Stromal cell of bone marrow (primary cell): Measurements from ENCODE around the gene TTC23L.

Source experiments
- DNase-seq: peaks from one replicate; pipeline ENCODE4 v3.0.0-alpha.2; 2012; ENCODE audit warnings: low read depth

The TTC23L gene

GRCh38 chr5:34833976-34834793 lies 4.8 kb upstream of the TTC23L start:
- DNase-seq: no peak

- DNase-seq: no peak
Observed at GRCh38 chr5:34834794-34835089, 4.2 kb upstream of the TTC23L start.

GRCh38 chr5:34835664-34836063 lies 3.3 kb upstream of the TTC23L start:
- no peak for DNase-seq

GRCh38 chr5:34841816-34842215 lies 2.9 kb downstream of the TTC23L start:
- no peak for DNase-seq

GRCh38 chr5:34842554-34842953 lies 3.6 kb downstream of the TTC23L start:
- no peak for DNase-seq

GRCh38 chr5:34843497-34843896 lies 4.5 kb downstream of the TTC23L start:
- DNase-seq: peak; percentile 25

GRCh38 chr5:34844106-34844505 lies 5.1 kb downstream of the TTC23L start:
- DNase-seq: no peak

- DNase-seq: no peak
Observed at GRCh38 chr5:34844999-34845398, 6.0 kb downstream of the TTC23L start.

- no peak for DNase-seq
Observed at GRCh38 chr5:34847056-34847455, 8.1 kb downstream of the TTC23L start.

GRCh38 chr5:34847552-34847951 lies 8.6 kb downstream of the TTC23L start:
- no peak for DNase-seq

- DNase-seq: no peak
Observed at GRCh38 chr5:34848230-34848629, 9.3 kb downstream of the TTC23L start.

GRCh38 chr5:34849253-34849652 lies 10.3 kb downstream of the TTC23L start:
- no peak for DNase-seq

GRCh38 chr5:34854459-34855174 lies 15.7 kb downstream of the TTC23L start:
- no peak for DNase-seq

- peak; percentile 78 for DNase-seq
Observed at GRCh38 chr5:34857161-34857560, 18.2 kb downstream of the TTC23L start.

GRCh38 chr5:34857894-34858293 lies 18.9 kb downstream of the TTC23L start:
- DNase-seq: no peak

- DNase-seq: peak; percentile 39
Observed at GRCh38 chr5:34858790-34859189, 19.8 kb downstream of the TTC23L start.

GRCh38 chr5:34859253-34859652 lies 20.3 kb downstream of the TTC23L start:
- no peak for DNase-seq

GRCh38 chr5:34863946-34864345 lies 25.0 kb downstream of the TTC23L start:
- no peak for DNase-seq

- no peak for DNase-seq
Observed at GRCh38 chr5:34865091-34865490, 26.1 kb downstream of the TTC23L start.

- no peak for DNase-seq
Observed at GRCh38 chr5:34866989-34867471, 28.1 kb downstream of the TTC23L start.

- no peak for DNase-seq
Observed at GRCh38 chr5:34867660-34868059, 28.7 kb downstream of the TTC23L start.

- DNase-seq: no peak
Observed at GRCh38 chr5:34868791-34869190, 29.8 kb downstream of the TTC23L start.

GRCh38 chr5:34869256-34869655 lies 30.3 kb downstream of the TTC23L start:
- DNase-seq: no peak

- no peak for DNase-seq
Observed at GRCh38 chr5:34870382-34870781, 31.4 kb downstream of the TTC23L start.
